DMS79 treated with DMSO at 0.1 percent for 48 hours (cell line): ENCODE data around the gene RTP1.
"Not testable (repeated sequence)": the region's sequence is repeated elsewhere in the genome, so short reads cannot be mapped to it uniquely, and the experiment has no call there.

ENCODE experiments used
- DNase-seq: peaks from one replicate; lab custom pipeline; 2025; lab: John Stamatoyannopoulos, UW

RTP1 gene

GRCh38 chr3:187197335-187197649 lies at the start of gene RTP1:
Gene RTP1 (plus strand): TSS chr3:187197486. CDS start chr3:187197516, 30 bp downstream.
- peak; percentile 74 for DNase-seq

- DNase-seq, result no peak
These were observed 47.1 kb upstream of the RTP1 start for GRCh38 chr3:187150186-187150585.

- no peak for DNase-seq
These were observed 46.7 kb upstream of the RTP1 start for GRCh38 chr3:187150599-187150998.

- DNase-seq, result no peak
These were observed 35.7 kb upstream of the RTP1 start for GRCh38 chr3:187161556-187161955.

- no peak for DNase-seq
These were observed 34.9 kb upstream of the RTP1 start for GRCh38 chr3:187162265-187162953.

- peak; percentile 93 for DNase-seq
These were observed 32.1 kb upstream of the RTP1 start for GRCh38 chr3:187165144-187165543.

- DNase-seq, result no peak
These were observed 30.5 kb upstream of the RTP1 start for GRCh38 chr3:187166750-187167149.

- no peak for DNase-seq
These were observed 29.5 kb upstream of the RTP1 start for GRCh38 chr3:187167777-187168176.

- DNase-seq, result no peak
These were observed 27.9 kb upstream of the RTP1 start for GRCh38 chr3:187169231-187169960.

GRCh38 chr3:187170911-187171310 lies 26.4 kb upstream of the RTP1 start:
- not testable (repeated sequence) for DNase-seq

- no peak for DNase-seq
These were observed 24.4 kb upstream of the RTP1 start for GRCh38 chr3:187172929-187173328.

- no peak for DNase-seq
These were observed 15.7 kb upstream of the RTP1 start for GRCh38 chr3:187181454-187182170.

GRCh38 chr3:187183210-187183862 lies 13.9 kb upstream of the RTP1 start:
- peak; percentile 25 for DNase-seq

GRCh38 chr3:187183903-187184302 lies 13.4 kb upstream of the RTP1 start:
- DNase-seq, result no peak

GRCh38 chr3:187185759-187186158 lies 11.5 kb upstream of the RTP1 start:
- no peak for DNase-seq

- no peak for DNase-seq
These were observed 10.9 kb upstream of the RTP1 start for GRCh38 chr3:187186375-187186774.

- no peak for DNase-seq
These were observed 10.4 kb upstream of the RTP1 start for GRCh38 chr3:187186801-187187421.

GRCh38 chr3:187188931-187189330 lies 8.4 kb upstream of the RTP1 start:
- DNase-seq, result no peak

GRCh38 chr3:187191271-187191670 lies 6.0 kb upstream of the RTP1 start:
- DNase-seq, result no peak

- DNase-seq, result no peak
These were observed 4.1 kb upstream of the RTP1 start for GRCh38 chr3:187193181-187193580.

- DNase-seq, result no peak
These were observed 532 bp upstream of the RTP1 start for GRCh38 chr3:187196573-187197334.
